ENCODE measurements around the gene GLCE. TPM values are rescaled to one million over a fixed set of nuclear protein-coding genes. Genes with fewer than 3 reads are reported as not detected.

Gene GLCE
- total RNA-seq = 10 to 100 TPM in 4 of 7 donors, 1 to 10 TPM in 3; 5.4 to 13.3 (median 11.1) TPM
- polyA plus RNA-seq = 1 to 10 TPM; 2.8 to 4.5 (median 3.9) TPM
- long read RNA-seq, donor 1, full-length matches to known transcripts = 7 of 7 reads
- long read RNA-seq, donor 1, partial matches to known transcripts = 0 of 7 reads
- long read RNA-seq, donor 1, other reads (novel, unspliced or antisense) = 0 of 7 reads
- long read RNA-seq, donor 2, full-length matches to known transcripts = 3 of 3 reads
- long read RNA-seq, donor 2, partial matches to known transcripts = 0 of 3 reads
- long read RNA-seq, donor 2, other reads (novel, unspliced or antisense) = 0 of 3 reads

- Histone ChIP-seq H3K27ac (peak within 1 kb of the TSS; percentile 44 to 86 (median 79)), H3K4me3 (peak within 1 kb of the TSS; percentile 70 to 93 (median 90)), H3K27me3 (replicated peaks in 1 of 7) (peaks cover 0 to 4% (median 0%) of the 10 kb centered on the region in 7 donors), H3K36me3 (no peaks in the 10 kb centered on the region), H3K9me3 (no peaks in the 10 kb centered on the region), H3K4me1 (peaks cover 0 to 23% (median 13%) of the 10 kb centered on the region in 6 donors)
- WGBS, 5 donors = 1% methylated on average over 32 to 76 of the region's 76 CpGs
- TF ChIP-seq POLR2A (IDR thresholded peaks at IDR 0.05) (peak in 2 of 3 donors; percentile 50 to 61), CTCF (IDR thresholded peaks at IDR 0.05 in 8 of 11, conservative IDR thresholded peaks at IDR 0.05 in 3 of 11) (peak in 4 of 11 experiments; percentile 22 to 51 (median 34)), POLR2AphosphoS5 (IDR thresholded peaks at IDR 0.05) (peak; percentile 97 to 98 (median 97))
- DNase-seq = peak; percentile 98
- intact Hi-C loops (cut with DNase I; ENCODE audit: low total_unique reads) = no loop called here
These were observed at the start of gene GLCE for GRCh38 chr15:69160141-69160993. Gene GLCE, plus strand, starts transcription at chr15:69160635. Its CDS starts 95,172 bp downstream, at chr15:69255807.

- DNase-seq = no peak
- Histone ChIP-seq H3K27ac (no peak overlapping the region), H3K27me3 (replicated peaks in 1 of 7) (peaks cover 0 to 40% (median 0%) of the 10 kb centered on the region in 7 donors), H3K36me3 (no peaks in the 10 kb centered on the region), H3K9me3 (no peaks in the 10 kb centered on the region), H3K4me3 (no peak overlapping the region), H3K4me1 (no peaks in the 10 kb centered on the region)
- WGBS, 5 donors = 71 to 80% (median 71%) methylated on average over 11 of the region's 11 CpGs
- intact Hi-C loops (cut with DNase I; ENCODE audit: low total_unique reads) = no loop called here
- no peak for TF ChIP-seq POLR2AphosphoS5 (IDR thresholded peaks at IDR 0.05)
- no peak for TF ChIP-seq CTCF (IDR thresholded peaks at IDR 0.05 in 8 of 11, conservative IDR thresholded peaks at IDR 0.05 in 3 of 11)
- TF ChIP-seq POLR2A (IDR thresholded peaks at IDR 0.05) = no peak
These were observed 46.0 kb upstream of the GLCE start for GRCh38 chr15:69114331-69114928.

GRCh38 chr15:69115031-69115430 is 45.4 kb upstream of the GLCE start:
- Histone ChIP-seq H3K9me3 (no peaks in the 10 kb centered on the region), H3K4me1 (no peaks in the 10 kb centered on the region), H3K27ac (no peak overlapping the region), H3K27me3 (replicated peaks in 1 of 7) (peaks cover 0 to 40% (median 0%) of the 10 kb centered on the region in 7 donors), H3K4me3 (no peak overlapping the region), H3K36me3 (no peaks in the 10 kb centered on the region)
- intact Hi-C loops (cut with DNase I; ENCODE audit: low total_unique reads) = no loop called here
- DNase-seq = no peak
- no peak for TF ChIP-seq CTCF (IDR thresholded peaks at IDR 0.05 in 8 of 11, conservative IDR thresholded peaks at IDR 0.05 in 3 of 11)
- no peak for TF ChIP-seq POLR2AphosphoS5 (IDR thresholded peaks at IDR 0.05)
- TF ChIP-seq POLR2A (IDR thresholded peaks at IDR 0.05) = no peak
- WGBS, 5 donors = 85 to 93% (median 91%) methylated on average over 7 of the region's 7 CpGs
